ENCODE data around the gene HOXA10. TPM values are rescaled to one million over a fixed set of nuclear protein-coding genes. Genes with fewer than 3 reads are reported as not detected.

HOXA10 gene
- total RNA-seq (under 1 TPM; 0.08 to 0.70 TPM), polyA plus RNA-seq (under 1 TPM; 0.03 to 0.17 TPM)

- no peak for DNase-seq (ENCODE audit: low spot score)
- Histone ChIP-seq H3K27me3 (ENCODE audit: control insufficient read depth in 4 of 4, insufficient read depth in 4 of 4, low read length in 3 of 4) (peaks cover 17 to 64% (median 26%) of the 10 kb centered on the region in 4 donors), H3K27ac (ENCODE audit: low read depth in 1 of 2, low read length in 2 of 2) (no peak within 1 kb of the TSS), H3K4me3 (ENCODE audit: low read depth in 1 of 3, low read length in 3 of 3) (peak within 1 kb of the TSS in 1 of 3 donors; percentile 55), H3K9me3 (ENCODE audit: control insufficient read depth in 4 of 4, low read length in 3 of 4) (peaks cover 0 to 2% (median 0%) of the 10 kb centered on the region in 4 donors), H3K4me1 (ENCODE audit: control insufficient read depth in 4 of 4, insufficient read depth in 4 of 4, low read length in 3 of 4) (peaks cover 9 to 15% (median 12%) of the 10 kb centered on the region in 4 donors), H3K9ac (ENCODE audit: low read depth in 1 of 2, low read length in 2 of 2) (no peak within 1 kb of the TSS), H3K36me3 (ENCODE audit: control insufficient read depth in 4 of 4, insufficient read depth in 3 of 4, low read depth in 1 of 4, low read length in 3 of 4) (no peaks in the 10 kb centered on the region)
- 9% methylated on average over 82 of the region's 82 CpGs for WGBS
- TF ChIP-seq SP1 (IDR thresholded peaks at IDR 0.05) (no peak), JUND (IDR thresholded peaks at IDR 0.05) (no peak), RAD21 (IDR thresholded peaks at IDR 0.05) (no peak), TAF1 (conservative IDR thresholded peaks at IDR 0.05) (no peak), GABPA (IDR thresholded peaks at IDR 0.05 in 1 of 2, conservative IDR thresholded peaks at IDR 0.05 in 1 of 2) (no peak), CTCF (IDR thresholded peaks at IDR 0.05; ENCODE audit: low read depth, low read length, missing input control) (no peak), NR2F2 (IDR thresholded peaks at IDR 0.05) (no peak)
Observed at GRCh38 chr7:27173956-27174873, at the start of gene HOXA10. Gene HOXA10 (minus strand): TSS chr7:27174320. CDS start chr7:27174306, 14 bp downstream.

- WGBS = 93% methylated on average over 3 of the region's 3 CpGs
- no peak for TF ChIP-seq RXRA (IDR thresholded peaks at IDR 0.05)
- no peak for TF ChIP-seq ZBTB33 (IDR thresholded peaks at IDR 0.05)
- TF ChIP-seq HNF4A (conservative IDR thresholded peaks at IDR 0.05) = no peak
- TF ChIP-seq MAX (IDR thresholded peaks at IDR 0.05) = no peak
- TF ChIP-seq RAD21 (IDR thresholded peaks at IDR 0.05) = no peak
- peaks cover 0 to 5% (median 0%) of the 10 kb centered on the region in 4 donors for H3K4me1 ChIP-seq (ENCODE audit: control insufficient read depth in 4 of 4, insufficient read depth in 4 of 4, low read length in 3 of 4)
- no peaks in the 10 kb centered on the region for H3K36me3 ChIP-seq (ENCODE audit: control insufficient read depth in 4 of 4, insufficient read depth in 3 of 4, low read depth in 1 of 4, low read length in 3 of 4)
- DNase-seq (ENCODE audit: low spot score) = no peak
- H3K9me3 ChIP-seq (ENCODE audit: control insufficient read depth in 4 of 4, low read length in 3 of 4) = no peaks in the 10 kb centered on the region
- no peak overlapping the region for H3K4me3 ChIP-seq (ENCODE audit: low read depth in 1 of 3, low read length in 3 of 3)
- no peak overlapping the region for H3K27ac ChIP-seq (ENCODE audit: low read depth in 1 of 2, low read length in 2 of 2)
- peaks cover 3 to 36% (median 14%) of the 10 kb centered on the region in 4 donors for H3K27me3 ChIP-seq (ENCODE audit: control insufficient read depth in 4 of 4, insufficient read depth in 4 of 4, low read length in 3 of 4)
- no peak overlapping the region for H3K9ac ChIP-seq (ENCODE audit: low read depth in 1 of 2, low read length in 2 of 2)
Observed at GRCh38 chr7:27221201-27221797, 47.2 kb upstream of the HOXA10 start.
